Measurements from ENCODE around the gene RNF212B.
A peak's percentile ranks its signal among the peaks of the same experiment; 100 is the strongest.
"Not testable (repeated sequence)": the region's sequence is repeated elsewhere in the genome, so short reads cannot be mapped to it uniquely, and the experiment has no call there.

Gene RNF212B

DNA sequence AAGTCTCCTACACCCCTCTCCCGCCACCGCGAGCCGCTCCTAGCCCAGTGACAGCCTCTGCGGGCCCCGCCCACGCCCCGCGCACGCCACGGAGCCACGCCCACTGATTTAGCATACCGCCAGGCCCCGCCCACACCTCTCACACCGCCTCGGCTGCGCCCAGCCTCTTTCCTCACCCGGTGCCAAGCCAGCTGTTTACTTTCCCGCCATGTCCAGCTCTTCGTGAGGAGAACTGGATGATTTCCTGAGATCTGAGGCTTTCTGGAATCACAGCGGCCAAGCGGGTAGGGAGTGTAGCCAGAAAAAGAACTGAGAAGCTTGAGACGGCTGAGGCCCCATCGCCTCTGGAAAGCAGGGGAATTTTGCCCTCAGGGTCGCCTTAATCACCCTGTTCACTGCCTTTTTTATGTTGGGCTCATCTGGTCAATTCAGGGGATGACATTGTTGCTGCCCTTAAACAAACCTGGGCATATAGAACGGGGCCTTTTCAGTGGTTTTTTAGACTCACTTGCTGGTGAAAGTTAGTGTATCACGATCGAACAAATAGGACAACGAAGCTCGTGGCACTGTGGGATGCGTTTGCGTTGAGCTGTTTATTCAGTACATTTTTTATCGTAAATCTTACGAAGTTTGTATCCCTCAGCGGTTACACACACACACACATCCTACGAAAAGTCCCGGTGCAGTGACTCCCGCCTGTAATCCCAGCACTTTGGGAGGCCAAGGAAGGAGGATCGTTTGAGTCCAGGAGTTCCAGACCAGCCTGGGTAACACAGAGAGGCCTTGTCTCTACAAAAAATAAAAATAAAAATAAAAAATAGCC lies at the start of gene RNF212B:
RNF212B (plus strand) TSS at position 165 of the 823 bp plus-strand sequence. CDS start 2,410 bp downstream, outside the sequence.
- DNase-seq (ENCODE audit: low read depth in 1 of 2, low spot score in 1 of 2), result peak; percentile 62 to 77

- no peak for DNase-seq (ENCODE audit: low read depth in 1 of 2, low spot score in 1 of 2)
These were observed 44.3 kb upstream of the RNF212B start for GRCh38 chr14:23193432-23193831.

DNA sequence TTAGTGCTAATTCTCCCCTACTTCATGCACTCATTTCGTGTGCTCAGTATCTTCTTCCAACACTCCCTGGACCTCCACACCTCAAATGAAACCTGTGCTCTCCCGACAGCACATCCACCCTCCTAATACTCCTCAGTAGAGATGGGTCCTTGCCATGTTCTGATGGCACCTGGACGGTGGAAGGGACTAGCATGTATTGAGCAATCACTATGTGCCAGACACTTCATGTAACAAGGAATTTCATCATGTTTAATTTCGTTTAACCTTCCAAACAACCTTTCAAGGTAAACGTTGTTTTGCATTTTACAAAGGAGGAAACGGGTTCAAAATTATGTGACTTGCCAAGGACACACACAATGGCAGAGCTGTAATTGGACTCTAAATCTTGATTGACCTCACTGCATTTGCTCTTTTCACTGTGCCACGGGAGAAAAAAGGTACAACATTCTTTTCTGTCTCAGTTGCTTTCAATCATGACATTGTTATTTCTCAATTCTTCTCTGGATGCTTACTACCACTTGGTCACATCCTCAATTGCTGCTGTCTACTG lies 42.1 kb upstream of the RNF212B start:
- DNase-seq (ENCODE audit: low read depth in 1 of 2, low spot score in 1 of 2), result no peak

GRCh38 chr14:23196487-23196886 lies 41.2 kb upstream of the RNF212B start:
- DNase-seq (ENCODE audit: low read depth in 1 of 2, low spot score in 1 of 2), result not testable (repeated sequence)

- DNase-seq (ENCODE audit: low read depth in 1 of 2, low spot score in 1 of 2), result not testable (repeated sequence)
These were observed 38.6 kb upstream of the RNF212B start for GRCh38 chr14:23199141-23199540.

GRCh38 chr14:23202001-23202400 lies 35.7 kb upstream of the RNF212B start:
- DNase-seq (ENCODE audit: low read depth in 1 of 2, low spot score in 1 of 2), result no peak

- no peak for DNase-seq (ENCODE audit: low read depth in 1 of 2, low spot score in 1 of 2)
These were observed 31.2 kb upstream of the RNF212B start for GRCh38 chr14:23206422-23207145.

DNA sequence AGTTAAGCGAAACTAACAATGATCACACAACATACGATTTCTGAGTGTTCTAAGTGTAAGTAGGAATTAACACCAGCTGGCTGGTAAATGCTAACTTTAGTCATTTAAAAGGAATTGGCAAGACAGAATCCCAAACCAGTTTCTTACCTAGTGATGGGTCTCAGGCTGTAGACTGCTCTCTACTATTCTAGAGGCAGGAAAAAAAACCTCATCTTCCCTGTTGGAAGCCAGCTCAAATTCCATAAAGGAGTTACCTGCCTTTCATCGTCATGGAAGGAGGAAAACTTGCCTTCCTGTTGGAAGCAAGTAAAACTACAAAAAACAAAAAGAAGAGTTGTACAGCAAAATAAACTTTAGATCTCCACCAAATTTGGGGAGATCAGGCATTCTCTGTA lies 30.6 kb upstream of the RNF212B start:
- DNase-seq (ENCODE audit: low read depth in 1 of 2, low spot score in 1 of 2), result no peak

DNA sequence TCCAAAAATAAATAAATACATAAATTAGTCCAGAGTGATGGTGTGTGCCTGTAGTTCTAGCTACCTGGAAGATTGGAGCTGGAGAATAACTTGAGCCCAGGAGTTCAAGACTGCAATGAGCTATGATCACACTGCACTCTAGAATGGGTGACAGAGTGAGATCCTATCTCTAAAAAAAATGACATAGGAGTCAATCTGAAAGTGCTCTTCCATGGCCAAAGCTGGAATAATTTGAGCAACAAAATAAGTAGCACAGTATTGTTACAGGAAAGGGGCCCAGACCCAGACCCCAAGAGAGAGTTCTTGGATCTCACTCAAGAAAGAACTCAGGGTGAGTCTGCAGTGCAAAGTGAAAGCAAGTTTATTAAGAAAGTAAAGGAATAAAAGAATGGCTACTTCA lies 29.4 kb upstream of the RNF212B start:
- DNase-seq (ENCODE audit: low read depth in 1 of 2, low spot score in 1 of 2), result no peak

- no peak for DNase-seq (ENCODE audit: low read depth in 1 of 2, low spot score in 1 of 2)
These were observed 27.9 kb upstream of the RNF212B start for GRCh38 chr14:23209651-23210423.

- DNase-seq (ENCODE audit: low read depth in 1 of 2, low spot score in 1 of 2), result no peak
These were observed 22.3 kb upstream of the RNF212B start for GRCh38 chr14:23215421-23215820.

- no peak for DNase-seq (ENCODE audit: low read depth in 1 of 2, low spot score in 1 of 2)
These were observed 20.4 kb upstream of the RNF212B start for GRCh38 chr14:23217032-23218020.

DNA sequence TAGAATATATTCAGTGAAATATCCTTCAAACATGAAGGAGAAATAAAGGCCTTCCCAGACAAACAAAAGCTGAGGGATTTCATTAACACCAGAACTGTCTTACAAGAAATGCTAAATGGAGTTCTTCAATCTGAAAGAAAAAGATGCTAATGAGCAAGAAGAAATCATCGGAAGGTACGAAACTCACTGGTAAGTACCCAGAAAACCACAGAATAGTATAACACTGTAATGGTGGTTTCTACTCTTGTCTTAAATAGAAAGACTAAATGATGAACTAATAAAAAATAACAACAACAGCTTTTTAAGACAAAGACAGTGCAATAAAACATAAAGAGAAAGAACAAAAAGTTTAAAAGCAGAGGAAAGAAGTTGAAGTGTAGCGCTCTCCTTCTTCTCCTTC lies 18.7 kb upstream of the RNF212B start:
- no peak for DNase-seq (ENCODE audit: low read depth in 1 of 2, low spot score in 1 of 2)

DNA sequence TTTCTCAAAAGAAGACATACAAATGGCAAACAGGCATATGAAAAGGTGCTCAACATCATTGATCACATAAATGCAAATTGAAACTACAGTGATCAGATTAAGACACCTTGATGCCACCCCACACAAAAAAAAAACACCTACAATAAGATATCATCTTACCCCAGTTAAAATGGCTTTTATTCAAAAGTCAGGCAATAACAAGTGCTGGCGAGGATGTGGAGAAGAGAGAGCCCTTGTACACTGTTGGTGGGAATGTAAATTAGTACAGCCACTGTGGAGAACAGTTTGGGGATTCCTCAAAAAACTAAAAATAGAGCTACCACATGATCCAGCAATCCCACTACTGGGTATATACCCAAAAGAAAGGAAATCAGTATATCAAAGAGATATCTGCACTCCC lies 12.8 kb upstream of the RNF212B start:
- not testable (repeated sequence) for DNase-seq (ENCODE audit: low read depth in 1 of 2, low spot score in 1 of 2)

DNA sequence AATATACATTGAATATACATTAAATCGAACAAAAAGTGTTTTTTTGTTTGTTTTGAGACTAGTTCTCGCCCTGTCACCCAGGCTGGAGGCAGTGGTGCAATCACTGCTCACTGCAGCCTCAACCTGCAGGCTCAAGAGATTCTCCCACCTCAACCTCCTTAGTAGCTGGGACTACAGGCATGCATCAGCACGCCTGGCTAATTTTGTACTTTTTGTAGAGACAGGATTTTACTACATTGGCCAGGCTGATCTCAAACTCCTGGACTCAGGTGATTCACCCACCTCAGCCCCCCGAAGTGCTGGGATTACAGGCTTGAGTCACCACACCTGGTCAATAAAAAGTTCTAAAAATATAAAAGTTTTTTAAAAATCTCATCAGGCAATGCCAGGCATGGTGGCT lies 10.2 kb upstream of the RNF212B start:
- no peak for DNase-seq (ENCODE audit: low read depth in 1 of 2, low spot score in 1 of 2)

DNA sequence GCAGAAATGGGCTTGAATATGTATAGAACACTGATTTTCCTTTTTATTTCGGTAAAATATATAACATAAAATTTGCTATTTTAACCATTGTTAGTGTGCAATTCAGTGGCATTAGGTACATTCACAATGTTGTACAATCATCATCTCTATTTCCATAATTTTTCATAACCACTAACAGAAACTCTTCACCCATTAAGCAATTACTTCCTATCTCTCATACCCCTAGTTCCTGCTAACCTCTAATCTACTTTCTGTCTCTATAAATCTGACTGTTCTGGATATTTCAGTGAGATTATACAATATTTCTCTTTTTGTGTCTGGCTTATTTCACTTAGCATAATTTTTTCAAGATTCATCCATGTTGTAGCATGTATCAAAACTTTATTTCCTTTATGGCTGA lies 8.9 kb upstream of the RNF212B start:
- no peak for DNase-seq (ENCODE audit: low read depth in 1 of 2, low spot score in 1 of 2)

GRCh38 chr14:23232241-23232808 lies 5.4 kb upstream of the RNF212B start:
- DNase-seq (ENCODE audit: low read depth in 1 of 2, low spot score in 1 of 2), result not testable (repeated sequence)

GRCh38 chr14:23240661-23241060 lies 2.9 kb downstream of the RNF212B start:
- DNase-seq (ENCODE audit: low read depth in 1 of 2, low spot score in 1 of 2), result no peak

DNA sequence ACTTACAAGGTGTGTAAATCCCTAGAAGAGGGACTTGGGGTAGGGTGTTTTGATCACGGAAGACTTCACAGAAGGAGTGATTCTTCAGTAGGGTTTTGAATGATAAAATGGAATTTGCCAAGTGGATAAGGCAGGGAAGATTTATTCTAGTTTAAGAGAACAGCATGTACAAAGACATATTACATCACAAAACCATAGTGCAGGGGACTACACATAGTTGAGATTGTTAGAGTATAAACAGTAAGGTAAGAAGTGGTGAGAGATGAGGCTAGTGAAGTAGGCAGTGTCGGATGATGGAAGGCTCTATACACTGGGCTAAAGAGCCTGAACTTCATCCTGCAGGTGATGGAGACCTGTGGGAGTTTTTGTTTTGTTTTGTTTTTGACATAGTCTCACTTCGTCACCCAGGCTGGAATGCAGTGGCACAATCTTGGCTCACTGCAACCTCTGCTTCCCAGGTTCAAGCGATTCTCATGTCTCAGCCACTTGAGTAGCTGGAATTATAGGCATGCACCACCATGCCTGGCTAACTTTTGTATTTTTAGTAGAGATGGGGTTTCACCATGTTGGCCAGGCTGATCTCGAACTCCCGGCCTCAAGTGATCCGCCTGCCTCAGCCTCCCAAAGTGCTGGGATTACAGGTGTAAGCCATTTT lies 3.5 kb downstream of the RNF212B start:
- not testable (repeated sequence) for DNase-seq (ENCODE audit: low read depth in 1 of 2, low spot score in 1 of 2)
